Testis (tissue), 3 donors: ENCODE measurements around the gene SLC23A2. TPM values are rescaled to one million over a fixed set of nuclear protein-coding genes. Genes with fewer than 3 reads are reported as not detected.
A peak's percentile ranks its signal among the peaks of the same experiment; 100 is the strongest.

Experiments
- DNase-seq: peaks from one replicate; pipeline ENCODE4 v3.0.0-alpha.2; 2019
- H3K27ac ChIP-seq, 2 donors: fragments of 200-600 bp; sonication (generic); one replicate each; pipeline ENCODE4 v1.5.1; 2019
- H3K27me3 ChIP-seq: fragments of 200-600 bp; sonication (generic); one replicate; pipeline ENCODE4 v1.5.1; 2019
- H3K36me3 ChIP-seq: fragments of 200-600 bp; sonication (generic); one replicate; pipeline ENCODE4 v1.5.1; 2017; ENCODE audit warnings: low read depth; ENCODE audit errors: missing control alignments
- H3K4me1 ChIP-seq: fragments of 200-600 bp; sonication (generic); one replicate; pipeline ENCODE4 v1.5.1; 2019
- H3K4me3 ChIP-seq, 2 donors: fragments of 200-600 bp; sonication (generic); one replicate each; pipeline ENCODE4 v1.5.1; 2017 to 2019
- H3K9me3 ChIP-seq: fragments of 200-600 bp; sonication (generic); one replicate; pipeline ENCODE4 v1.5.1; 2017
- CTCF ChIP-seq, 3 experiments: fragments of 450-650 bp in 2 of 3; fragments of 200-600 bp in 1 of 3; sonication (generic) in 1 of 3; IDR thresholded peaks; one replicate each; pipeline ENCODE4 v1.5.1; 2016 to 2019; ENCODE audit warnings: antibody characterized with exemption in 3 of 3, mild to moderate bottlenecking in 2 of 3, moderate library complexity in 1 of 3
- POLR2A ChIP-seq: fragments of 450-650 bp; IDR thresholded peaks from one replicate; pipeline ENCODE4 v1.6.1; 2017; ENCODE audit warnings: antibody characterized with exemption, mild to moderate bottlenecking, moderate library complexity
- WGBS, 2 donors: methylation state at CpG; one replicate each; pipeline ENCODE4 v1.1.5; 2018; 5-methylcytosine and 5-hydroxymethylcytosine counted together
- intact Hi-C: fragments of 100-400 bp; cut with DNase I; formaldehyde crosslinking; loops from one replicate; pipeline ENCODE4 v1.15.1; 2023; ENCODE audit warnings: low total_unique reads
- polyA plus RNA-seq: library from polyadenylated mRNA; stranded (reverse); fragments of 350-450 nt; fragmentation: Illumina TruSeq; extraction: RNeasy Lipid Tissue Mini Kit (QIAGEN cat#74804); gene quantifications from one replicate; pipeline ENCODE4 v1.2.3, GENCODE V29; 2014; ENCODE audit warnings: low read depth, low replicate concordance; ENCODE audit not compliant: insufficient read depth
- total RNA-seq, 2 donors: library from RNA; depleted of rRNA; stranded (reverse); fragments of >200 nt; gene quantifications; one replicate each; pipeline ENCODE4 v1.2.3, GENCODE V29; 2016

SLC23A2 gene
- total and polyA plus RNA-seq, 3 donors from 2014 or later: 23.6 to 49.3 (median 40.7) TPM

DNA sequence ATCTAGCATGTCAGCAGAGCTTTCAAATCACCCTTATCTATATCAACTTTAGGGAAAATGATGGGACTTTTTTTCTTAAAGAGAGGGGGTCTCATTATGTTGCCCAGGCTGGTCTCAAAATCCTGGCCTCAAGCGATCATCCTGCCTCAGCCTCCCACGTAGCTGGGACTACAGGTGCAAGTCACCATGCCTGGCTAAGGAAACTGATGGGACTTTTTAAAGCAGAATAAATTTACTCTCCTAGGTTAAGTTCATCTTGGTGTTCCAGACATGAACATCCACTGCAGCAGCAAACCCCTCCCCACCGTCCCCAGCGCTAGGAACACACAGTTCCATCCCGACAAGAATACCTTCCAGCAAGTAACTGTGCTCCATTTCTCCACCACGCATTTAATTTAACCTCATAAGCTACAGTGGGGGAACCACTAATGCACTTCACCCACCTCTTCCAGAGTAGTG, 64.9 kb downstream of the SLC23A2 start:
- TF ChIP-seq POLR2A (no peak), CTCF (IDR thresholded peaks at IDR 0.05) (no peak)
- peak overlapping the region in 1 of 2 donors; percentile 62 for H3K27ac ChIP-seq
- H3K36me3 ChIP-seq: no peaks in the 10 kb centered on the region
- H3K9me3 ChIP-seq: no peaks in the 10 kb centered on the region
- no peak overlapping the region for H3K4me3 ChIP-seq
- H3K27me3 ChIP-seq: no peaks in the 10 kb centered on the region
- WGBS, 2 donors: 39 to 59% methylated on average over 6 of the region's 6 CpGs
- H3K4me1 ChIP-seq: peaks cover 15% of the 10 kb centered on the region
- DNase-seq: peak; percentile 41
- intact Hi-C loops: no loop called here

DNA sequence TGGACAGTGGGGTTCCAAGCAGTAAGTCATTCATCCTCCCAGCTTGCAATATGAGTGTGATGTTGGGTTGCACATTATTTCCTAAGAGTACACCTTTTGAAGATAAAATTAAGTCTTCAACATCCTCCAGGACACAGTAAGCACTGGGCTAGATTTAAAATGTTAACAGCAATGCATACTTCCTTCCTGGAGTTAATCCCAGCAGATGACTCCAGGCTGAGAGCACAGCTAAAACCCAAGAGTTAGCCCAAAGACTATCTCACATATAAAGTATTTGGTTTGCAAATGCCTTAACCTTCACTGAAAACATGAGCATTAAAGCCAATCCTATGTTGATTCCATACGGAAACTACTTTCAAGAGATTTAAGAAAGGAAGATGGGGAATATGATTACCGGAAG, 69.2 kb downstream of the SLC23A2 start:
- TF ChIP-seq CTCF (IDR thresholded peaks at IDR 0.05): no peak
- TF ChIP-seq POLR2A: no peak
- no peak for DNase-seq
- Histone ChIP-seq H3K4me1 (peaks cover 10% of the 10 kb centered on the region), H3K36me3 (no peaks in the 10 kb centered on the region), H3K27me3 (no peaks in the 10 kb centered on the region), H3K4me3 (no peak overlapping the region), H3K9me3 (no peaks in the 10 kb centered on the region), H3K27ac (no peak overlapping the region)
- WGBS, 2 donors: 98 to 99% methylated on average over 2 of the region's 2 CpGs
- intact Hi-C loops: no loop called here

DNA sequence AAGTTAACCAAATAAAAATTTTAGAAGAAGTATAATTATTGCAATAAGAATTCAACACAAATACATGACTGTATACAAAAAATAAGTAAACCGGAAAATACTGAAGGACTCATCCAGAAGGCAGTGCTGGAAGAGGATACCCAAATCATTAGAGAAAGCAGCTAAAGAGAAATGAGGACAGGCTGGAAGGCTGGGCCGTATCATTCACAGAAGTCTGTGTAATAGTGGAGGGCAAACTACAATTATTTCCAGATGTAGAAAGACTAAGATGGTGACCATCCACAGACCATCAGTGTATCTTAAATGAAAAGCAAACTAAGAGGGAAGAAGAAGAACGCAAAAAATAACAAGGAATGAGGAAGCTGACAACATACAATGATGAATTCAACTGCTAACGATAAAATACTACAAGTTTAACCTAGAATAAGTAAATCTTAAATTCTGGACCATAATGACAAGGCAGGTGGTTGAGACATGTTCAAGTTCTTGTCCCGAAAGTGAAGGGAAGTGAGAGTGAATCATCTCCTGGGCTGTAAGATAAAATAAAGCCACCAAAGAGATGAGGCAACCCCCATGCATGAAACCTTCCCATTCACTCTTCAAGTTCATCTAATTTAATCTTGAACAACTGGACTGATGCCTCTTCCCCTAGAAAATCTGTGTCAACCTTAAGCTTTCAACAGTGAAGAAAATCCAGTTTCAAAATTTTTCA, 71.5 kb downstream of the SLC23A2 start:
- H3K36me3 ChIP-seq: no peaks in the 10 kb centered on the region
- no peak for DNase-seq
- no peaks in the 10 kb centered on the region for H3K27me3 ChIP-seq
- H3K9me3 ChIP-seq: no peaks in the 10 kb centered on the region
- 68 to 81% methylated on average over 5 of the region's 5 CpGs for WGBS, 2 donors
- H3K4me3 ChIP-seq: no peak overlapping the region
- TF ChIP-seq CTCF (IDR thresholded peaks at IDR 0.05) (no peak), POLR2A (no peak)
- peaks cover 10% of the 10 kb centered on the region for H3K4me1 ChIP-seq
- intact Hi-C loops: no loop called here
- H3K27ac ChIP-seq: peak overlapping the region in 1 of 2 donors; percentile 28

GRCh38 chr20:4926531-4927156, 74.7 kb downstream of the SLC23A2 start:
- WGBS, 2 donors: 70 to 83% methylated on average over 6 of the region's 6 CpGs
- peak; percentile 41 for DNase-seq
- intact Hi-C loops: no loop called here
- Histone ChIP-seq H3K36me3 (no peaks in the 10 kb centered on the region), H3K4me1 (peaks cover 13% of the 10 kb centered on the region), H3K27ac (peak overlapping the region; percentile 76 to 87), H3K27me3 (no peaks in the 10 kb centered on the region), H3K4me3 (no peak overlapping the region), H3K9me3 (no peaks in the 10 kb centered on the region)
- TF ChIP-seq POLR2A: no peak
- TF ChIP-seq CTCF (IDR thresholded peaks at IDR 0.05): no peak
